Stomach (tissue), 9 donors: Measurements from ENCODE around the gene TMEM209. TPM values are rescaled to one million over a fixed set of nuclear protein-coding genes. Genes with fewer than 3 reads are reported as not detected.

Experiments used
- DNase-seq, 2 donors: peaks; one replicate each; pipeline versions ENCODE4 v3.0.0 to v3.0.0-alpha.2; 2013 to 2019
- H3K27ac ChIP-seq, 5 donors: fragments of 200-600 bp in 4 of 5; sonication (generic) in 4 of 5; one replicate each; pipeline ENCODE4 v1.5.1; 2013 to 2019; ENCODE audit warnings: mild to moderate bottlenecking in 1 of 5, moderate library complexity in 1 of 5
- H3K27me3 ChIP-seq, 3 donors: fragments of 200-600 bp; sonication (generic); one replicate each; pipeline ENCODE4 v1.5.1; 2017 to 2019; ENCODE audit warnings: mixed run types in 1 of 3
- H3K36me3 ChIP-seq, 4 donors: fragments of 200-600 bp; sonication (generic); 1 replicate in 3 of 4; 2 replicates in 1 of 4; pipeline ENCODE4 v1.5.1; 2016 to 2019
- H3K4me1 ChIP-seq, 4 donors: fragments of 200-600 bp; sonication (generic); one replicate each; pipeline ENCODE4 v1.5.1; 2016 to 2019
- H3K4me3 ChIP-seq, 4 donors: fragments of 200-600 bp; sonication (generic) in 3 of 4; one replicate each; pipeline ENCODE4 v1.5.1; 2016 to 2019; ENCODE audit warnings: mild to moderate bottlenecking in 1 of 4
- H3K9me3 ChIP-seq, 4 donors: fragments of 200-600 bp; sonication (generic); one replicate each; pipeline ENCODE4 v1.5.1; 2016 to 2019
- CTCF ChIP-seq, 7 experiments: fragments of 450-650 bp in 4 of 7; fragments of 200-600 bp in 3 of 7; sonication (generic) in 3 of 7; IDR thresholded peaks; one replicate each; pipeline ENCODE4 v1.5.1; 2016 to 2019; ENCODE audit warnings: antibody characterized with exemption in 7 of 7, control low read depth in 2 of 7, mild to moderate bottlenecking in 1 of 7
- EP300 ChIP-seq: sonication (generic); formaldehyde crosslinking; IDR thresholded peaks from one replicate; pipeline ENCODE4 v1.6.1; 2017; ENCODE audit warnings: antibody characterized with exemption
- POLR2A ChIP-seq, 4 donors: fragments of 450-650 bp; IDR thresholded peaks; one replicate each; pipeline ENCODE4 v1.6.1; 2016; ENCODE audit warnings: antibody characterized with exemption in 4 of 4, control low read depth in 2 of 4, mild to moderate bottlenecking in 1 of 4, moderate library complexity in 1 of 4
- POLR2AphosphoS5 ChIP-seq, 3 donors: sonication (generic); formaldehyde crosslinking; IDR thresholded peaks; one replicate each; pipeline ENCODE4 v1.6.1; 2016; ENCODE audit warnings: antibody characterized with exemption in 3 of 3
- WGBS, 5 donors: extraction: QIAGEN DNeasy Blood & Tissue Kit in 3 of 5; methylation state at CpG; one replicate each; pipeline versions ENCODE4 v1.1.5 to v1.1.7; 2013 to 2018; 5-methylcytosine and 5-hydroxymethylcytosine counted together
- intact Hi-C: fragments of 100-400 bp; cut with DNase I; formaldehyde crosslinking; loops from one replicate; pipeline ENCODE4 v1.15.1; 2023; ENCODE audit warnings: low total_unique reads
- polyA plus RNA-seq, 3 donors: library from polyadenylated mRNA; stranded (reverse); fragments of 200-250 nt; gene quantifications; one replicate each; pipeline ENCODE4 v1.2.3, GENCODE V29; 2013
- total RNA-seq, 5 donors: library from RNA; depleted of rRNA; stranded (reverse); fragments of >200 nt; gene quantifications; one replicate each; pipeline versions ENCODE4 v1.1.0 to v1.2.3, GENCODE V29; 2014 to 2016
- donor health status: healthy with polysubstance abuse.
- donor health status: Bipolar disorder and iron deficiency.
- donor health status: healthy.

Gene TMEM209
- total and polyA plus RNA-seq, 8 donors: 3.2 to 24.6 (median 8.9) TPM

DNA sequence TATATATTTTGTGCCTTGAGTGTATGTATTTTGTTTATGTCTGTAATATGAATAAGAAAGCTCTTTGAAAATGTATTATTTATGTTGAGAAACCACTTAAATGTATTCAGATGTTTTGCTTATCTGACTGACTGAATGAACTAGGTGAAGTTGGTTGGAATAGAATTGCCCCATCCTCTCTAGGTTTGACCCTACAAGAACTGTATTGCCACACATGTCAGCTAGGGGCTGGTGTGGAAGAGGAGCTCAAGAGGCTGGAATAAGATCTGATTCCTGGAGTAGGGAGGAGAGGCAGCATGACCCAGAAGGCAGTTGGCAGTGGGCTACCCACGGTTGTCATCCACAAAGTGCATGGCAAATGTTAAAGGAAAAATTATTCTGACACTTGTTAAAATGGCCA is 11.5 kb upstream of the TMEM209 start:
- peaks cover 0 to 5% (median 0%) of the 10 kb centered on the region in 3 donors for H3K27me3 ChIP-seq
- no peaks in the 10 kb centered on the region for H3K9me3 ChIP-seq
- intact Hi-C loops: no loop called here
- WGBS, 5 donors: 76 to 94% (median 81%) methylated on average over 1 of the region's 1 CpG
- TF ChIP-seq EP300 (no peak), POLR2AphosphoS5 (IDR thresholded peaks at IDR 0.05) (no peak), POLR2A (IDR thresholded peaks at IDR 0.05) (no peak), CTCF (IDR thresholded peaks at IDR 0.05) (no peak)
- no peak overlapping the region for H3K4me3 ChIP-seq
- H3K4me1 ChIP-seq: no peaks in the 10 kb centered on the region
- no peaks in the 10 kb centered on the region for H3K36me3 ChIP-seq
- H3K27ac ChIP-seq: no peak overlapping the region
- DNase-seq: no peak

GRCh38 chr7:130216025-130216424 is 10.8 kb upstream of the TMEM209 start:
- Histone ChIP-seq H3K4me3 (no peak overlapping the region), H3K9me3 (no peaks in the 10 kb centered on the region), H3K27me3 (peaks cover 0 to 5% (median 0%) of the 10 kb centered on the region in 3 donors), H3K27ac (no peak overlapping the region), H3K36me3 (no peaks in the 10 kb centered on the region), H3K4me1 (no peaks in the 10 kb centered on the region)
- intact Hi-C loops: no loop called here
- no peak for TF ChIP-seq CTCF (IDR thresholded peaks at IDR 0.05)
- TF ChIP-seq EP300: no peak
- no peak for TF ChIP-seq POLR2AphosphoS5 (IDR thresholded peaks at IDR 0.05)
- TF ChIP-seq POLR2A (IDR thresholded peaks at IDR 0.05): no peak
- DNase-seq: no peak
- 88 to 96% (median 93%) methylated on average over 9 of the region's 9 CpGs for WGBS, 5 donors

DNA sequence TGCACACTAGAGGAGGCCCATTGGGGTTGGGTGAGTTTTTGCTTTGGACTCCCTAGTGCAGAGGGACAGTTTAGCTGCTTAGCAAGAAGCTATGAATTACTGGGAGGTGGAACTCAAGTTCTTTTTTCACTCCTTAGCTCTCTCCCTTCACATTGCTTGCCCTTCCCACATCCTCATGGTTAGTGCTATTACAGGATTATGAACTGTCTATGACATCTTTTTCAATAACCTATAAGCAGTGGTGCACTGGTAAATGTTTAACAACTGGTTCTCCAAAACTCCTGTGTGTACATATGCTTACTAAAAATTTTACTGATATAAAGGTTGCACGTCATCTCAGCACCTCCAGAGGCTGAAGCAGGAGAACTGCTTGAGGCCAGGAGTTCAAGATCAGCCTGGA is 8.6 kb upstream of the TMEM209 start:
- 31 to 67% (median 53%) methylated on average over 1 of the region's 1 CpG for WGBS, 5 donors
- H3K36me3 ChIP-seq: no peaks in the 10 kb centered on the region
- DNase-seq: no peak
- intact Hi-C loops: no loop called here
- H3K4me3 ChIP-seq: no peak overlapping the region
- H3K9me3 ChIP-seq: no peaks in the 10 kb centered on the region
- no peak overlapping the region for H3K27ac ChIP-seq
- TF ChIP-seq EP300: no peak
- no peaks in the 10 kb centered on the region for H3K4me1 ChIP-seq
- peaks cover 0 to 5% (median 0%) of the 10 kb centered on the region in 3 donors for H3K27me3 ChIP-seq

- intact Hi-C loops: no loop called here
- no peak overlapping the region for H3K27ac ChIP-seq
- 46 to 68% (median 59%) methylated on average over 5 of the region's 5 CpGs for WGBS, 5 donors
These were observed 5.2 kb upstream of the TMEM209 start for GRCh38 chr7:130210181-130210935.

More at GRCh38 chr7:130210181-130210935, 5.2 kb upstream of the TMEM209 start:
- DNase-seq: no peak
- Histone ChIP-seq H3K4me1 (peaks cover 0 to 6% (median 4%) of the 10 kb centered on the region in 4 donors), H3K27me3 (peaks cover 0 to 5% (median 0%) of the 10 kb centered on the region in 3 donors), H3K9me3 (no peaks in the 10 kb centered on the region), H3K4me3 (no peak overlapping the region), H3K36me3 (no peaks in the 10 kb centered on the region)
- no peak for TF ChIP-seq POLR2A (IDR thresholded peaks at IDR 0.05)
- TF ChIP-seq POLR2AphosphoS5 (IDR thresholded peaks at IDR 0.05): no peak
- TF ChIP-seq CTCF (IDR thresholded peaks at IDR 0.05): no peak
- TF ChIP-seq EP300: no peak
